Activated CD4-positive, alpha-beta T cell treated with anti-CD3 and anti-CD28 coated beads, Interleukin-2, amount 50 U/mL, for 24 hours (primary cell): ENCODE results near the gene ZMYM5.
A peak's percentile ranks its signal among the peaks of the same experiment; 100 is the strongest.
"Not testable (repeated sequence)": the region's sequence is repeated elsewhere in the genome, so short reads cannot be mapped to it uniquely, and the experiment has no call there.

Experiments used
- DNase-seq, 2 donors: peaks; one replicate each; pipeline ENCODE4 v3.0.0-alpha.2; 2020; ENCODE audit warnings: low read depth in 1 of 2, low spot score in 1 of 2

The ZMYM5 gene

GRCh38 chr13:19863323-19864023 is at the start of gene ZMYM5:
Gene ZMYM5, minus strand, starts transcription at chr13:19863649. Its CDS starts 11,469 bp downstream, at chr13:19852180.
- DNase-seq: peak; percentile 86 to 93

GRCh38 chr13:19910336-19911072 is 47.1 kb upstream of the ZMYM5 start:
- DNase-seq: no peak

GRCh38 chr13:19908350-19908986 is 45.0 kb upstream of the ZMYM5 start:
- no peak for DNase-seq

- not testable (repeated sequence) for DNase-seq
Measured at GRCh38 chr13:19905487-19906195, 42.2 kb upstream of the ZMYM5 start.

- no peak for DNase-seq
Measured at GRCh38 chr13:19890030-19890429, 26.6 kb upstream of the ZMYM5 start.

- DNase-seq: no peak
Measured at GRCh38 chr13:19888799-19889198, 25.4 kb upstream of the ZMYM5 start.

- no peak for DNase-seq
Measured at GRCh38 chr13:19882231-19882630, 18.8 kb upstream of the ZMYM5 start.

- no peak for DNase-seq
Measured at GRCh38 chr13:19881641-19882040, 18.2 kb upstream of the ZMYM5 start.

- peak in 1 of 2 donors; percentile 69 for DNase-seq
Measured at GRCh38 chr13:19864746-19865309, 1.4 kb upstream of the ZMYM5 start.

- DNase-seq: peak; percentile 39 to 56
Measured at GRCh38 chr13:19864024-19864745, 736 bp upstream of the ZMYM5 start.

GRCh38 chr13:19862481-19863313 is 752 bp downstream of the ZMYM5 start:
- peak; percentile 27 for DNase-seq

- DNase-seq: no peak
Measured at GRCh38 chr13:19861762-19862161, 1.7 kb downstream of the ZMYM5 start.

- no peak for DNase-seq
Measured at GRCh38 chr13:19860884-19861655, 2.4 kb downstream of the ZMYM5 start.

- DNase-seq: not testable (repeated sequence)
Measured at GRCh38 chr13:19857637-19858036, 5.8 kb downstream of the ZMYM5 start.

- no peak for DNase-seq
Measured at GRCh38 chr13:19852766-19853165, 10.7 kb downstream of the ZMYM5 start.

GRCh38 chr13:19845758-19846157 is 17.7 kb downstream of the ZMYM5 start:
- DNase-seq: no peak

- no peak for DNase-seq
Measured at GRCh38 chr13:19838865-19839275, 24.6 kb downstream of the ZMYM5 start.

- no peak for DNase-seq
Measured at GRCh38 chr13:19836472-19836871, 27.0 kb downstream of the ZMYM5 start.

GRCh38 chr13:19834704-19835103 is 28.7 kb downstream of the ZMYM5 start:
- no peak for DNase-seq
